Small intestine (tissue), 7 donors: ENCODE results near the gene TMPRSS7. TPM values are rescaled to one million over a fixed set of nuclear protein-coding genes. Genes with fewer than 3 reads are reported as not detected.

Source experiments
- DNase-seq, 2 donors: peaks; one replicate each; pipeline versions ENCODE4 v3.0.0 to v3.0.0-alpha.2; 2013
- FAIRE-seq: peaks from 2 replicates; lab custom pipeline; 2012; peaks lifted over from hg19 to GRCh38; lab: Jason Lieb, UNC
- H3K27ac ChIP-seq, 3 donors: one replicate each; pipeline ENCODE4 v1.5.1; 2013; ENCODE audit warnings: low read length in 2 of 3, mild to moderate bottlenecking in 2 of 3, control low read depth in 1 of 3, inconsistent platforms in 1 of 3, low read depth in 1 of 3, moderate library complexity in 1 of 3
- H3K27me3 ChIP-seq, 3 donors: one replicate each; pipeline ENCODE4 v1.6.1; 2013; ENCODE audit warnings: low read length in 3 of 3, inconsistent platforms in 1 of 3; ENCODE audit not compliant: control insufficient read depth in 3 of 3, insufficient read depth in 3 of 3
- H3K36me3 ChIP-seq, 3 donors: one replicate each; pipeline ENCODE4 v1.6.1; 2013; ENCODE audit warnings: low read length in 3 of 3, inconsistent platforms in 1 of 3, low read depth in 1 of 3, mild to moderate bottlenecking in 1 of 3, moderate library complexity in 1 of 3; ENCODE audit not compliant: control insufficient read depth in 3 of 3, insufficient read depth in 2 of 3
- H3K4me1 ChIP-seq, 3 donors: one replicate each; pipeline ENCODE4 v1.6.1; 2013; ENCODE audit warnings: low read length in 2 of 3, inconsistent platforms in 1 of 3, low read depth in 1 of 3, mild to moderate bottlenecking in 1 of 3, moderate library complexity in 1 of 3; ENCODE audit not compliant: control insufficient read depth in 3 of 3, insufficient read depth in 2 of 3
- H3K4me3 ChIP-seq, 3 donors: one replicate each; pipeline ENCODE4 v1.5.1; 2013; ENCODE audit warnings: low read length in 3 of 3, control low read depth in 1 of 3, inconsistent platforms in 1 of 3, low read depth in 1 of 3, mild to moderate bottlenecking in 1 of 3, moderate library complexity in 1 of 3
- H3K9me3 ChIP-seq, 2 donors: one replicate each; pipeline ENCODE4 v1.6.1; 2013; ENCODE audit warnings: low read depth in 1 of 2, low read length in 1 of 2; ENCODE audit not compliant: control insufficient read depth in 2 of 2, insufficient read depth in 1 of 2
- WGBS, 3 donors: extraction: QIAGEN DNeasy Blood & Tissue Kit; methylation state at CpG; one replicate each; pipeline ENCODE4 v1.1.7; 2013; 5-methylcytosine and 5-hydroxymethylcytosine counted together
- polyA plus RNA-seq, 4 donors: library from polyadenylated mRNA; stranded (reverse) in 3 of 4; unstranded in 1 of 4; fragments of 200-250 nt in 3 of 4; fragments of 120-200 nt in 1 of 4; gene quantifications; one replicate each; pipeline versions ENCODE4 v1.2.1 to v1.2.3, GENCODE V29; 2013
- donor health status: healthy with polysubstance abuse.
- donor health status: control.
- donor health status: control.
- donor health status: Bipolar disorder and iron deficiency.
- donor health status: healthy.

TMPRSS7 gene
- polyA plus RNA-seq, 4 donors: 0.22 to 0.81 (median 0.31) TPM; not detected in 1

DNA sequence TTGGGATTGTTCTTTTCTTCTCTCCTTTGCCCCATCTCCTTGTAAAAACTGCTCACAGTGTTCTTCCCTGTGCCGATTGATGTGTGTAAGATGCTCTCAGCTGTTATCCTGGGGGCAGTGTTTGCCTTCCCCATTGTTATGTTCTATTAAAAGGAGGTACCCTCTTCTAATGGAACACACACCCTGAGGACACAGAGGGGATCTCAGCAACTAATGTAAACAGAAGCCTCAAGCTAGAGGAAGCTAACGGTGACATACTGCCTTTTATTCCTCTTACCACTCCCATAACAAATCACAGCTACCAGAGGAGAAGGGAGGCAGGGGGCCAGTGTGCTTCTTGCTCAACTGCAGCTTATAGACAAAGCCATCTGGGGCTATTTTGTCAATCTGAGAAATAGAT, 33.6 kb upstream of the TMPRSS7 start:
- no peaks in the 10 kb centered on the region for H3K36me3 ChIP-seq
- H3K4me1 ChIP-seq: peaks cover 0 to 25% (median 5%) of the 10 kb centered on the region in 3 donors
- no peak overlapping the region for H3K27ac ChIP-seq
- H3K9me3 ChIP-seq: no peaks in the 10 kb centered on the region
- 79 to 82% (median 80%) methylated on average over 2 of the region's 2 CpGs for WGBS, 3 donors
- DNase-seq (no peak), FAIRE-seq (no peak)
- H3K4me3 ChIP-seq: no peak overlapping the region
- H3K27me3 ChIP-seq: peaks cover 0 to 25% (median 0%) of the 10 kb centered on the region in 3 donors

DNA sequence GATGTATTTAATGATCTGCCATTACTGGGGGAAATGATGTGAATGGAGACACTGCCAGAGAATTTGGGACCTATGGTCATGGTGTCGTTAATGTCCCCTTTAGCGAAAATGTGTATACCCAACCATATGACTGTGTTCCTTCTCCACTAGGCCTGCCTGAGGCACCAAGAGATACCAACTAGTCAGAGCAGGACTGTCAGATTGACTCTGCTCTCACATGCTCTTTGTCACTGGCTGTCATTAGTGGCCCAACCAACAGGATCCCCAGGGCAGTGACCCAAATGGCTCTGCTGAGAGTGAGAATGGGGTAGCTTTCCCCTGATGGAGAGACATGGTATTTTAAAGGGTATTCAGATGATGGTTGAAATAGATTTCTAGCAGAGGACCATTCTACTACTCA, 33.0 kb upstream of the TMPRSS7 start:
- Histone ChIP-seq H3K9me3 (no peaks in the 10 kb centered on the region), H3K27me3 (peaks cover 0 to 25% (median 0%) of the 10 kb centered on the region in 3 donors), H3K36me3 (no peaks in the 10 kb centered on the region), H3K4me3 (no peak overlapping the region), H3K27ac (no peak overlapping the region), H3K4me1 (peaks cover 0 to 25% (median 5%) of the 10 kb centered on the region in 3 donors)
- 94 to 96% (median 95%) methylated on average over 2 of the region's 2 CpGs for WGBS, 3 donors
- FAIRE-seq (no peak), DNase-seq (no peak)

DNA sequence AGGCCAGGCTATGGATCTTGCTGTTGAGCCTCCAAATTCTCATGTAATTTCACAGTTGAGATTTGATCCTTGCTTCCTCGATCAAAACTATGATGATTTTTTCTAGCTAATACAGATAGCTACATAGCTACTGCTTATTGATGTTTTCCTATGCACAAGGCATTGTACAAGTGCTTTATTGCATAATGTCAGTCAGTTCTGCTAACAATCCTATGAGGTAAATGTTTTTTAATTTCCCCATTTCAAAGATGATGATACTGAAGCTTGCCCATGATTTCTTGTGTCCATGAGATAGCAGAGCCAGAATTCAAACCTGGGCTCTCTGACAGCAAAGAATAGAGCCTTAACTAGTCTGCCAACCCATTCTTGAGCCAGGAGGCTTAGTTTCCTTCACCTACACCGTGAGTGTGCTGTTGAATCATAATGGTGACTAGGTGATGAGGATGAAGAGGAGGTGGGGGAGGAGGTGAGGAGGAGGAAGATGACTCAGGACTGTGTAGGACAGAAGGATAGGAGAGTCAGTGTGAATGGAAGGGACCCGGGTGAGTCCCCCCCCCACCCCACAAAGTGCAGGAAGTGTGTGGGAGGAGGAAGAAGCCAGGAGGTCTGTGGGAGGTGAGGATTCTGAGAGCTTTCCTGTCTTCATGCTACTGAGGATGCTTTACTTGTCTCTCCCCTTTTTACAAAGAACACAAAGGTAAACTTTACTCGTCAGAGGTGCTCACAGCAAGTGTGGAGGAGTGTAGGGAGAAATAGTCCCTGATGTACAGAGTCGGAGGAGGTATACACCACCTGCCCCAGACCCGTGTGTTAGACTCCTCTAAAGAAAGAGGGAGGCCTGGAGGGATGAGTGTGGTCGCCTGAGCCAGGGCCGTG, 32.2 kb upstream of the TMPRSS7 start:
- no peaks in the 10 kb centered on the region for H3K36me3 ChIP-seq
- no peaks in the 10 kb centered on the region for H3K9me3 ChIP-seq
- H3K27me3 ChIP-seq: peaks cover 0 to 25% (median 0%) of the 10 kb centered on the region in 3 donors
- peaks cover 0 to 25% (median 5%) of the 10 kb centered on the region in 3 donors for H3K4me1 ChIP-seq
- FAIRE-seq (no peak), DNase-seq (no peak)
- 65 to 75% (median 68%) methylated on average over 8 of the region's 8 CpGs for WGBS, 3 donors
- H3K4me3 ChIP-seq: no peak overlapping the region
- no peak overlapping the region for H3K27ac ChIP-seq

GRCh38 chr3:112003321-112004080, 31.0 kb upstream of the TMPRSS7 start:
- peaks cover 0 to 23% (median 0%) of the 10 kb centered on the region in 3 donors for H3K27me3 ChIP-seq
- 81 to 98% (median 93%) methylated on average over 4 of the region's 4 CpGs for WGBS, 3 donors
- FAIRE-seq (no peak), DNase-seq (no peak)
- H3K27ac ChIP-seq: no peak overlapping the region
- peaks cover 0 to 22% (median 5%) of the 10 kb centered on the region in 3 donors for H3K4me1 ChIP-seq
- H3K36me3 ChIP-seq: no peaks in the 10 kb centered on the region
- no peaks in the 10 kb centered on the region for H3K9me3 ChIP-seq
- no peak overlapping the region for H3K4me3 ChIP-seq

- H3K4me3 ChIP-seq: no peak overlapping the region
- H3K4me1 ChIP-seq: peaks cover 0 to 16% (median 4%) of the 10 kb centered on the region in 3 donors
- H3K9me3 ChIP-seq: peaks cover 0 to 3% of the 10 kb centered on the region in 2 donors
- H3K27me3 ChIP-seq: peaks cover 0 to 17% (median 0%) of the 10 kb centered on the region in 3 donors
- H3K36me3 ChIP-seq: no peaks in the 10 kb centered on the region
- DNase-seq (no peak), FAIRE-seq (no peak)
- no peak overlapping the region for H3K27ac ChIP-seq
- WGBS, 3 donors: 49 to 76% (median 56%) methylated on average over 2 of the region's 2 CpGs
These were observed 30.3 kb upstream of the TMPRSS7 start for GRCh38 chr3:112004187-112004586.

DNA sequence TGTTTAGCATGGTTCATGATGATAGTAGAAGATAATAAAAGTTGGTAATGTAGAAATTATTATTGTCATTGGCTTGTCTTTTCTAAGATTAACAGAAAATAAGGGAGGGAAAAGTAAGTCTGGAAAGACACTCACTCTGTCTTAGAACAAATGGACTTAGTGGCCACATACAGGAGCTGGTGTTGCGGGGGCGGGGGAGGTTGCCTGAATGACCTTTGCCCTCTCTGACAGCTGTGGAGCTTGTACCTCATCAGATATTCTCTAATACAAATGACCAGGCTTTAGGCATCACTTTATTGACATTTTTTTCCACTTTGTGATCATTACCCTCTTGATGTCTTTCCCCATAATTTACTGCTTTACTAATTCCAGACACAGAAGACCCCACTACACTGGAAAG, 29.9 kb upstream of the TMPRSS7 start:
- Histone ChIP-seq H3K4me1 (peaks cover 0 to 13% (median 0%) of the 10 kb centered on the region in 3 donors), H3K27ac (no peak overlapping the region), H3K27me3 (peaks cover 0 to 12% (median 0%) of the 10 kb centered on the region in 3 donors), H3K9me3 (peaks cover 0 to 3% of the 10 kb centered on the region in 2 donors), H3K4me3 (no peak overlapping the region), H3K36me3 (no peaks in the 10 kb centered on the region)
- WGBS, 3 donors: 21 to 46% (median 40%) methylated on average over 2 of the region's 2 CpGs
- DNase-seq (peak; percentile 51 to 62), FAIRE-seq (no peak)

- H3K36me3 ChIP-seq: no peaks in the 10 kb centered on the region
- no peak overlapping the region for H3K4me3 ChIP-seq
- peaks cover 0 to 7% (median 0%) of the 10 kb centered on the region in 3 donors for H3K27me3 ChIP-seq
- no peak overlapping the region for H3K27ac ChIP-seq
- no peak for DNase-seq
- H3K4me1 ChIP-seq: peaks cover 0 to 15% (median 0%) of the 10 kb centered on the region in 3 donors
- FAIRE-seq: no peak
- H3K9me3 ChIP-seq: peaks cover 0 to 3% of the 10 kb centered on the region in 2 donors
- WGBS, 3 donors: 56 to 68% (median 68%) methylated on average over 4 of the region's 4 CpGs
These were observed 29.4 kb upstream of the TMPRSS7 start for GRCh38 chr3:112005091-112005672.

- H3K36me3 ChIP-seq: no peaks in the 10 kb centered on the region
- H3K27ac ChIP-seq: no peak overlapping the region
- 14 to 41% (median 24%) methylated on average over 1 of the region's 1 CpG for WGBS, 3 donors
- no peak overlapping the region for H3K4me3 ChIP-seq
- no peaks in the 10 kb centered on the region for H3K27me3 ChIP-seq
- H3K9me3 ChIP-seq: peaks cover 0 to 3% of the 10 kb centered on the region in 2 donors
- DNase-seq (no peak), FAIRE-seq (no peak)
- H3K4me1 ChIP-seq: peaks cover 0 to 15% (median 0%) of the 10 kb centered on the region in 3 donors
These were observed 26.9 kb upstream of the TMPRSS7 start for GRCh38 chr3:112007633-112008032.
